ENCODE data around the gene IL19. TPM values are rescaled to one million over a fixed set of nuclear protein-coding genes. Genes with fewer than 3 reads are reported as not detected.
A peak's percentile ranks its signal among the peaks of the same experiment; 100 is the strongest.

Gene IL19
- total and polyA plus RNA-seq, 9 of the 15 experiments (the other 6 are each of a cell fraction or from before 2014, with no cell fraction given): not detected

DNA sequence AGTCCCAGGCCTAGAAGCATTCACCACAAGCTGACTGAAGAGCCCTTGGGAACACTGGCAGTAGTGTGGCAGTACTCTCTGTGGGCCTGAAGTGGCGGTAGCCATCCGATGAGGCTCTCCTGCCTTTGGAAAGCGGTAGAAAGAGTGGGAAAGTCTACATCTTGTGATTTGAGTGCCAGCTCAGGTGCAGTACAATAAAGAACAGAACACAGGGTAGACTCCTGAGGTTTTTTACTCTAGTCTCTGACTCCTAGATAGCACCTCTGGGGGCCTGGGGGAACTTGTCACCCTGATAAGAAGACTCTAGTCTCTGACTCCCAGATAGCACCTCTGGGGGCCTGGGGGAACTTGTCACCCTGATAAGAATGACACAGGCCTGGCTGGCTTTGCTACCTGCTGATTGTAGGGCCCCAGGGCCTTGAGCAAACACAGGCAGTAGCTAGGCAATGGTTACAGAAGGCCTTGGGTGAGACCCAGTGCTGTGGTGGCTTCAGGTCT lies 76.8 kb downstream of the IL19 start (continued):
- TF ChIP-seq RBM14 (IDR thresholded peaks at IDR 0.05; ENCODE audit: borderline replicate concordance, insufficient read depth, low read depth, low read length) (no peak), MTA2 (IDR thresholded peaks at IDR 0.05; ENCODE audit: low read depth) (peak; percentile 95), ZNF134 (CRISPR knock-in tag; conservative IDR thresholded peaks at IDR 0.05) (no peak), STAT5A (IDR thresholded peaks at IDR 0.05; ENCODE audit: borderline replicate concordance, low read length) (peak; percentile 93), ETV6 (IDR thresholded peaks at IDR 0.05; ENCODE audit: borderline replicate concordance in 1 of 2, low read depth in 2 of 2, low read length in 1 of 2) (peak in 1 of 2 experiments; percentile 39; a peak in 1 of 4 replicates), ETV6 (CRISPR knock-in tag; IDR thresholded peaks at IDR 0.05; ENCODE audit: borderline replicate concordance) (no peak), ZNF41 (CRISPR knock-in tag; conservative IDR thresholded peaks at IDR 0.05) (0 out of 2 replicates have a peak, but pooled peaks have one; percentile 7), ATF1 (CRISPR knock-in tag; IDR thresholded peaks at IDR 0.05) (no peak), ATF1 (tag; IDR thresholded peaks at IDR 0.05) (peak; percentile 68), GABPB2 (CRISPR knock-in tag; conservative IDR thresholded peaks at IDR 0.05) (no peak), ILF3 (IDR thresholded peaks at IDR 0.05; ENCODE audit: borderline replicate concordance) (no peak; the same call in 1 of the 2 replicates), CREB1 (IDR thresholded peaks at IDR 0.05) (peak; percentile 68), CREB1 (CRISPR knock-in tag; IDR thresholded peaks at IDR 0.05) (no peak; the same call in 1 of the 2 replicates), MIER1 (IDR thresholded peaks at IDR 0.05; ENCODE audit: low read depth) (no peak), FOXM1 (IDR thresholded peaks at IDR 0.05; ENCODE audit: low read depth) (peak; percentile 96), FOXM1 (CRISPR knock-in tag; IDR thresholded peaks at IDR 0.05; ENCODE audit: low read depth) (0 out of 2 replicates have a peak, but pooled peaks have one; percentile 63), ZNF197 (CRISPR knock-in tag; IDR thresholded peaks at IDR 0.05; ENCODE audit: low read depth) (peak; percentile 69; the same call in 1 of the 2 replicates), ZNF212 (CRISPR knock-in tag; IDR thresholded peaks at IDR 0.05) (no peak), BCL6 (CRISPR knock-in tag; IDR thresholded peaks at IDR 0.05) (no peak), ARID1B (IDR thresholded peaks at IDR 0.05) (peak; percentile 98)
- TF ChIP-seq, protein P1, sequence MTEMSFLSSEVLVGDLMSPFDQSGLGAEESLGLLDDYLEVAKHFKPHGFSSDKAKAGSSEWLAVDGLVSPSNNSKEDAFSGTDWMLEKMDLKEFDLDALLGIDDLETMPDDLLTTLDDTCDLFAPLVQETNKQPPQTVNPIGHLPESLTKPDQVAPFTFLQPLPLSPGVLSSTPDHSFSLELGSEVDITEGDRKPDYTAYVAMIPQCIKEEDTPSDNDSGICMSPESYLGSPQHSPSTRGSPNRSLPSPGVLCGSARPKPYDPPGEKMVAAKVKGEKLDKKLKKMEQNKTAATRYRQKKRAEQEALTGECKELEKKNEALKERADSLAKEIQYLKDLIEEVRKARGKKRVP (CRISPR knock-in tag; IDR thresholded peaks at IDR 0.05): peak; percentile 56; the same call in 1 of the 2 replicates
- TF ChIP-seq, protein P2, sequence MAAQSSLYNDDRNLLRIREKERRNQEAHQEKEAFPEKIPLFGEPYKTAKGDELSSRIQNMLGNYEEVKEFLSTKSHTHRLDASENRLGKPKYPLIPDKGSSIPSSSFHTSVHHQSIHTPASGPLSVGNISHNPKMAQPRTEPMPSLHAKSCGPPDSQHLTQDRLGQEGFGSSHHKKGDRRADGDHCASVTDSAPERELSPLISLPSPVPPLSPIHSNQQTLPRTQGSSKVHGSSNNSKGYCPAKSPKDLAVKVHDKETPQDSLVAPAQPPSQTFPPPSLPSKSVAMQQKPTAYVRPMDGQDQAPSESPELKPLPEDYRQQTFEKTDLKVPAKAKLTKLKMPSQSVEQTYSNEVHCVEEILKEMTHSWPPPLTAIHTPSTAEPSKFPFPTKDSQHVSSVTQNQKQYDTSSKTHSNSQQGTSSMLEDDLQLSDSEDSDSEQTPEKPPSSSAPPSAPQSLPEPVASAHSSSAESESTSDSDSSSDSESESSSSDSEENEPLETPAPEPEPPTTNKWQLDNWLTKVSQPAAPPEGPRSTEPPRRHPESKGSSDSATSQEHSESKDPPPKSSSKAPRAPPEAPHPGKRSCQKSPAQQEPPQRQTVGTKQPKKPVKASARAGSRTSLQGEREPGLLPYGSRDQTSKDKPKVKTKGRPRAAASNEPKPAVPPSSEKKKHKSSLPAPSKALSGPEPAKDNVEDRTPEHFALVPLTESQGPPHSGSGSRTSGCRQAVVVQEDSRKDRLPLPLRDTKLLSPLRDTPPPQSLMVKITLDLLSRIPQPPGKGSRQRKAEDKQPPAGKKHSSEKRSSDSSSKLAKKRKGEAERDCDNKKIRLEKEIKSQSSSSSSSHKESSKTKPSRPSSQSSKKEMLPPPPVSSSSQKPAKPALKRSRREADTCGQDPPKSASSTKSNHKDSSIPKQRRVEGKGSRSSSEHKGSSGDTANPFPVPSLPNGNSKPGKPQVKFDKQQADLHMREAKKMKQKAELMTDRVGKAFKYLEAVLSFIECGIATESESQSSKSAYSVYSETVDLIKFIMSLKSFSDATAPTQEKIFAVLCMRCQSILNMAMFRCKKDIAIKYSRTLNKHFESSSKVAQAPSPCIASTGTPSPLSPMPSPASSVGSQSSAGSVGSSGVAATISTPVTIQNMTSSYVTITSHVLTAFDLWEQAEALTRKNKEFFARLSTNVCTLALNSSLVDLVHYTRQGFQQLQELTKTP (IDR thresholded peaks at IDR 0.05; ENCODE audit: low read depth in 1 of 2, partially characterized antibody in 2 of 2): peak in 1 of 2 experiments; percentile 30
- TF ChIP-seq, protein P3, sequence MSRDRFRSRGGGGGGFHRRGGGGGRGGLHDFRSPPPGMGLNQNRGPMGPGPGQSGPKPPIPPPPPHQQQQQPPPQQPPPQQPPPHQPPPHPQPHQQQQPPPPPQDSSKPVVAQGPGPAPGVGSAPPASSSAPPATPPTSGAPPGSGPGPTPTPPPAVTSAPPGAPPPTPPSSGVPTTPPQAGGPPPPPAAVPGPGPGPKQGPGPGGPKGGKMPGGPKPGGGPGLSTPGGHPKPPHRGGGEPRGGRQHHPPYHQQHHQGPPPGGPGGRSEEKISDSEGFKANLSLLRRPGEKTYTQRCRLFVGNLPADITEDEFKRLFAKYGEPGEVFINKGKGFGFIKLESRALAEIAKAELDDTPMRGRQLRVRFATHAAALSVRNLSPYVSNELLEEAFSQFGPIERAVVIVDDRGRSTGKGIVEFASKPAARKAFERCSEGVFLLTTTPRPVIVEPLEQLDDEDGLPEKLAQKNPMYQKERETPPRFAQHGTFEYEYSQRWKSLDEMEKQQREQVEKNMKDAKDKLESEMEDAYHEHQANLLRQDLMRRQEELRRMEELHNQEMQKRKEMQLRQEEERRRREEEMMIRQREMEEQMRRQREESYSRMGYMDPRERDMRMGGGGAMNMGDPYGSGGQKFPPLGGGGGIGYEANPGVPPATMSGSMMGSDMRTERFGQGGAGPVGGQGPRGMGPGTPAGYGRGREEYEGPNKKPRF (IDR thresholded peaks at IDR 0.05; ENCODE audit: low read depth, low read length): no peak

Measured in K562 (cell line).